ENCODE measurements around the gene GKN2.

The GKN2 gene

DNA sequence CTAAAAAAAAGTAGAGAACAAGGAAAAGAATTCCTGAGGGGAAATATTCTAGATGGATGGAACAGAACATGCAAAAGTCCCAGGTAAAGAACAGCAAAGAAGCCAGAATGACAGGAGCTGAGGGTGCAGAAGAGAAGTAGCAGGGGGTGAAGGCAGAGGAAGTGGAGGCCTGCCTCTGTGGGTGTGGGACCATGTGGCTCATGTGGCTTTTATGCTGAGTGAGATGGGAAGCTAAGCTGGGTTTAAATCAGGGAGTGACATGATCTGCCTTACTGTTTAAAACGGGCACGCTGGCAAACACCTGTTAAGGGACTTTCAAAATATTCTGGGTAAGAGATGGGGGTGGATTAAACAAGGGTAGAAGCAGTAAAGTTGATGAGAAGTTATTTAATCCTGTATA lies 40.0 kb downstream of the GKN2 start:
- Histone ChIP-seq H4K20me1 (ENCODE audit: insufficient read depth, low read length) (no peaks in the 10 kb centered on the region), H3K9me2 (replicated peaks; ENCODE audit: insufficient read depth, low read length) (no peaks in the 10 kb centered on the region), H3F3A (ENCODE audit: insufficient read depth, low read length) (peaks cover 10% of the 10 kb centered on the region), H3K9ac (ENCODE audit: low read length) (no peak overlapping the region), H3K4me3 (ENCODE audit: low read length) (no peak overlapping the region), H3K36me3 (replicated peaks; ENCODE audit: insufficient read depth, low read length) (no peaks in the 10 kb centered on the region), H3K27me3 (replicated peaks; ENCODE audit: insufficient read depth, low read length) (no peaks in the 10 kb centered on the region), H2AFZ (ENCODE audit: low read length) (no peak overlapping the region; the same call in 1 of the 2 replicates), H3K4me2 (ENCODE audit: low read depth, low read length) (no peak overlapping the region), H3K9me3 (replicated peaks; ENCODE audit: insufficient read depth, low read length) (no peaks in the 10 kb centered on the region), H3K27ac (ENCODE audit: low read length) (no peak overlapping the region), H3K79me2 (ENCODE audit: low read length) (no peaks in the 10 kb centered on the region), H3K4me1 (ENCODE audit: low read length) (peaks cover 33% of the 10 kb centered on the region)
- TF ChIP-seq EZH2phosphoT487 (IDR thresholded peaks at IDR 0.05; ENCODE audit: low read length): no peak
- TF ChIP-seq, protein P1, sequence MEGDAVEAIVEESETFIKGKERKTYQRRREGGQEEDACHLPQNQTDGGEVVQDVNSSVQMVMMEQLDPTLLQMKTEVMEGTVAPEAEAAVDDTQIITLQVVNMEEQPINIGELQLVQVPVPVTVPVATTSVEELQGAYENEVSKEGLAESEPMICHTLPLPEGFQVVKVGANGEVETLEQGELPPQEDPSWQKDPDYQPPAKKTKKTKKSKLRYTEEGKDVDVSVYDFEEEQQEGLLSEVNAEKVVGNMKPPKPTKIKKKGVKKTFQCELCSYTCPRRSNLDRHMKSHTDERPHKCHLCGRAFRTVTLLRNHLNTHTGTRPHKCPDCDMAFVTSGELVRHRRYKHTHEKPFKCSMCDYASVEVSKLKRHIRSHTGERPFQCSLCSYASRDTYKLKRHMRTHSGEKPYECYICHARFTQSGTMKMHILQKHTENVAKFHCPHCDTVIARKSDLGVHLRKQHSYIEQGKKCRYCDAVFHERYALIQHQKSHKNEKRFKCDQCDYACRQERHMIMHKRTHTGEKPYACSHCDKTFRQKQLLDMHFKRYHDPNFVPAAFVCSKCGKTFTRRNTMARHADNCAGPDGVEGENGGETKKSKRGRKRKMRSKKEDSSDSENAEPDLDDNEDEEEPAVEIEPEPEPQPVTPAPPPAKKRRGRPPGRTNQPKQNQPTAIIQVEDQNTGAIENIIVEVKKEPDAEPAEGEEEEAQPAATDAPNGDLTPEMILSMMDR (IDR thresholded peaks at IDR 0.05; ENCODE audit: low read length): no peak
- TF ChIP-seq EZH2 (optimal IDR thresholded peaks at IDR 0.05; ENCODE audit: low read depth, low read length): no peak
- no peak for DNase-seq

DNA sequence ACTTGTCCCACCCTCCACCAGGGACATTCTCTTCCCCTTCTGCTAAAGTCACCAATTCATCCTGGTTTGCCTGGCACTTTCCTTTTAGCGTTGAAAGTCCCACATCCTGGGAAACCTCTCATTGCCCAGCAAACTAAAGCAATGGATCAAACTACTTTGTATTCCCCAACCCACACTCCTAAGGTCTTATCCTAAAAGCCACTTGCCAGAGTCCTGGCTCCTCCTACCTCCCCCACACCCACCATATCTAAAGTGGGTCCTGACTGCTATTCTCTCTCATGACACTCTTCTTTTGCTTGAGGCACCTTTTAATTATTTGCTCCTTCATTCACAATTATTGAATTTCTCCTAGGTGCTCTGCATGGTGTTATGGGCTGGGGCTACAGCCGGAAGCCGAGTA lies 40.6 kb downstream of the GKN2 start:
- no peak overlapping the region for H3K9ac ChIP-seq (ENCODE audit: low read length)
- H3K36me3 ChIP-seq (replicated peaks; ENCODE audit: insufficient read depth, low read length): no peaks in the 10 kb centered on the region
- H3K9me2 ChIP-seq (replicated peaks; ENCODE audit: insufficient read depth, low read length): no peaks in the 10 kb centered on the region
- H3F3A ChIP-seq (ENCODE audit: insufficient read depth, low read length): peaks cover 16% of the 10 kb centered on the region
- H3K4me1 ChIP-seq (ENCODE audit: low read length): peaks cover 39% of the 10 kb centered on the region
- H2AFZ ChIP-seq (ENCODE audit: low read length): no peak overlapping the region
- no peaks in the 10 kb centered on the region for H4K20me1 ChIP-seq (ENCODE audit: insufficient read depth, low read length)
- TF ChIP-seq, protein P1 (IDR thresholded peaks at IDR 0.05; ENCODE audit: low read length): no peak
- TF ChIP-seq EZH2phosphoT487 (IDR thresholded peaks at IDR 0.05; ENCODE audit: low read length) (no peak), EZH2 (optimal IDR thresholded peaks at IDR 0.05; ENCODE audit: low read depth, low read length) (no peak)
- H3K4me2 ChIP-seq (ENCODE audit: low read depth, low read length): no peak overlapping the region
- no peak overlapping the region for H3K27ac ChIP-seq (ENCODE audit: low read length)
- no peaks in the 10 kb centered on the region for H3K9me3 ChIP-seq (replicated peaks; ENCODE audit: insufficient read depth, low read length)
- no peaks in the 10 kb centered on the region for H3K27me3 ChIP-seq (replicated peaks; ENCODE audit: insufficient read depth, low read length)
- DNase-seq: no peak
- no peak overlapping the region for H3K4me3 ChIP-seq (ENCODE audit: low read length)
- no peaks in the 10 kb centered on the region for H3K79me2 ChIP-seq (ENCODE audit: low read length)

DNA sequence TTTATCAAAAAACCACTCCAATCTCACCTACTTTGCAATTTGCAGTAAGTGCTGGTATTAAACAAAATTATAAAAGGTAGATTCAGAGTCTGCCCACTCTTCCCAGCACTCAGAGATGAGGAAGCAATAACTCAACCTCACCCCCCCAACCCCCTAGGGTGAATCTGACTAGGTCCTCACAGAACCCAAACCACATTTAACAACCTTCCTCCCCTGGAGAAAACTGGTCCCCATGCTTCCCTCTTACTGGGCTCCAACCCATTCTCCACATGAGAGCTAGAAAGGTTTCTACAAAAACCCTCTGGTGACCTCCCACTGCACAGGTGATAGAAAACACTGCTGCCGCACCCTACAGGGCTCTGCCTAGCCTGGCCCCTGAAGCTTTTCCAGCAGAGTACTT lies 41.0 kb downstream of the GKN2 start:
- Histone ChIP-seq H3K9me2 (replicated peaks; ENCODE audit: insufficient read depth, low read length) (no peaks in the 10 kb centered on the region), H3K9me3 (replicated peaks; ENCODE audit: insufficient read depth, low read length) (no peaks in the 10 kb centered on the region), H2AFZ (ENCODE audit: low read length) (no peak overlapping the region), H3K36me3 (replicated peaks; ENCODE audit: insufficient read depth, low read length) (no peaks in the 10 kb centered on the region), H3K4me2 (ENCODE audit: low read depth, low read length) (no peak overlapping the region), H3K9ac (ENCODE audit: low read length) (no peak overlapping the region), H3K79me2 (ENCODE audit: low read length) (no peaks in the 10 kb centered on the region), H3K27ac (ENCODE audit: low read length) (no peak overlapping the region), H3F3A (ENCODE audit: insufficient read depth, low read length) (peaks cover 18% of the 10 kb centered on the region), H3K4me3 (ENCODE audit: low read length) (no peak overlapping the region), H3K27me3 (replicated peaks; ENCODE audit: insufficient read depth, low read length) (no peaks in the 10 kb centered on the region), H3K4me1 (ENCODE audit: low read length) (peaks cover 41% of the 10 kb centered on the region), H4K20me1 (ENCODE audit: insufficient read depth, low read length) (no peaks in the 10 kb centered on the region)
- no peak for DNase-seq
- TF ChIP-seq EZH2phosphoT487 (IDR thresholded peaks at IDR 0.05; ENCODE audit: low read length) (no peak), EZH2 (optimal IDR thresholded peaks at IDR 0.05; ENCODE audit: low read depth, low read length) (no peak)
- TF ChIP-seq, protein P1 (IDR thresholded peaks at IDR 0.05; ENCODE audit: low read length): no peak
